IMR-90 (cell line): Measurements from ENCODE around the gene DAAM1. TPM values are rescaled to one million over a fixed set of nuclear protein-coding genes. Genes with fewer than 3 reads are reported as not detected.

Experiments
- ATAC-seq: fragments of 200-7000 bp; cut with Tn5 transposase; 2 replicates; pipeline ENCODE4 v1.9.1; 2020; ENCODE audit warnings: low read depth, mild to moderate bottlenecking, moderate library complexity
- BruUV-seq: library from RNA; stranded (reverse); fragments of 400-500 nt; replicated peaks from 2 replicates; lab custom pipeline; 2021; lab: Mats Ljungman, UMichigan
- CTCF ChIA-PET: fragments of 300-600 bp; formaldehyde crosslinking; extraction: SDS; loops from one replicate; lab custom pipeline; 2021; ENCODE audit warnings: antibody characterized with exemption; lab: Yijun Ruan, JAX
- POLR2A ChIA-PET: fragments of 300-600 bp; sonication (Branson Sonifier 250); formaldehyde crosslinking; loops from one replicate; lab custom pipeline; 2022; ENCODE audit warnings: antibody characterized with exemption; ENCODE audit not compliant: unreplicated experiment; lab: Charles Lee
- DNase-seq: peaks from one replicate; pipeline ENCODE4 v3.0.0; 2013
- H2AFZ ChIP-seq: replicated peaks from 2 replicates; pipeline ENCODE3; 2013; ENCODE audit warnings: low read length, mild to moderate bottlenecking; ENCODE audit not compliant: poor library complexity
- H2AK5ac ChIP-seq: 2 replicates; pipeline ENCODE4 v1.6.1; 2013; ENCODE audit warnings: low read depth, low read length, inconsistent platforms
- H2AK9ac ChIP-seq: replicated peaks from 2 replicates; pipeline ENCODE3; 2013; ENCODE audit warnings: mild to moderate bottlenecking, low read depth, low read length, moderate library complexity; ENCODE audit not compliant: poor library complexity
- H2BK120ac ChIP-seq: 2 replicates; pipeline ENCODE4 v1.6.1; 2013; ENCODE audit warnings: low read depth, low read length, inconsistent platforms
- H2BK15ac ChIP-seq: 3 replicates; pipeline ENCODE4 v1.6.1; 2013; ENCODE audit warnings: low read depth, low read length, inconsistent platforms
- H2BK20ac ChIP-seq: 2 replicates; pipeline ENCODE4 v1.6.1; 2013; ENCODE audit warnings: low read depth, mild to moderate bottlenecking, inconsistent platforms, low read length, moderate library complexity
- H2BK5ac ChIP-seq: 2 replicates; pipeline ENCODE4 v1.6.1; 2013; ENCODE audit warnings: mild to moderate bottlenecking, low read depth, low read length, inconsistent platforms; ENCODE audit not compliant: poor library complexity, severe bottlenecking
- H3K14ac ChIP-seq: replicated peaks from 2 replicates; pipeline ENCODE4 v1.6.1; 2013; ENCODE audit warnings: low read depth, low read length, inconsistent platforms
- H3K18ac ChIP-seq: 2 replicates; pipeline ENCODE4 v1.6.1; 2013; ENCODE audit warnings: low read depth, low read length, control low read depth
- H3K23ac ChIP-seq: 2 replicates; pipeline ENCODE4 v1.6.1; 2013; ENCODE audit warnings: low read depth, low read length, inconsistent platforms
- H3K27ac ChIP-seq: 2 replicates; pipeline ENCODE4 v1.5.1; 2013; ENCODE audit warnings: mild to moderate bottlenecking, control low read depth, low read length; ENCODE audit not compliant: insufficient read depth
- H3K27me3 ChIP-seq: 2 replicates; pipeline ENCODE4 v1.6.1; 2013; ENCODE audit warnings: low read length; ENCODE audit not compliant: control insufficient read depth, insufficient read depth
- H3K36me3 ChIP-seq: 2 replicates; pipeline ENCODE4 v1.6.1; 2013; ENCODE audit warnings: low read length, mixed read lengths; ENCODE audit not compliant: control insufficient read depth, insufficient read depth
- H3K4ac ChIP-seq: 2 replicates; pipeline ENCODE4 v1.6.1; 2013; ENCODE audit warnings: low read depth, low read length, inconsistent platforms
- H3K4me1 ChIP-seq: 2 replicates; pipeline ENCODE4 v1.6.1; 2013; ENCODE audit warnings: low read length, mixed read lengths; ENCODE audit not compliant: control insufficient read depth, insufficient read depth
- H3K4me2 ChIP-seq: 2 replicates; pipeline ENCODE4 v1.6.1; 2013; ENCODE audit warnings: low read depth, mild to moderate bottlenecking, control low read depth, low read length, moderate library complexity
- H3K4me3 ChIP-seq: 2 replicates; pipeline ENCODE4 v1.5.1; 2013; ENCODE audit warnings: low read depth, mild to moderate bottlenecking, control low read depth, low read length, moderate library complexity; ENCODE audit not compliant: insufficient read depth
- H3K56ac ChIP-seq: 2 replicates; pipeline ENCODE4 v1.6.1; 2013; ENCODE audit warnings: low read length, inconsistent platforms; ENCODE audit not compliant: insufficient read depth; ENCODE audit errors: extremely low read depth
- H3K79me1 ChIP-seq, 2 experiments: 2 replicates each; pipeline ENCODE4 v1.6.1; 2013; ENCODE audit warnings: low read length in 2 of 2, inconsistent platforms in 1 of 2, low read depth in 1 of 2
- H3K9ac ChIP-seq: 2 replicates; pipeline ENCODE4 v1.6.1; 2013; ENCODE audit warnings: low read depth, low read length, control low read depth
- H3K9me1 ChIP-seq: 2 replicates; pipeline ENCODE4 v1.6.1; 2013; ENCODE audit warnings: low read length, inconsistent platforms; ENCODE audit not compliant: insufficient read depth
- H3K9me3 ChIP-seq: 2 replicates; pipeline ENCODE4 v1.6.1; 2013; ENCODE audit warnings: low read length; ENCODE audit not compliant: control insufficient read depth, insufficient read depth
- H4K20me1 ChIP-seq: 2 replicates; pipeline ENCODE4 v1.6.1; 2013; ENCODE audit warnings: low read length, inconsistent platforms; ENCODE audit not compliant: insufficient read depth
- H4K5ac ChIP-seq: 2 replicates; pipeline ENCODE4 v1.6.1; 2013; ENCODE audit warnings: mild to moderate bottlenecking, low read depth, low read length, control low read depth
- H4K8ac ChIP-seq, 2 experiments: 2 replicates each; pipeline ENCODE4 v1.6.1; 2013; ENCODE audit warnings: low read depth in 2 of 2, low read length in 2 of 2, control low read depth in 1 of 2, inconsistent platforms in 1 of 2
- H4K91ac ChIP-seq: 2 replicates; pipeline ENCODE4 v1.6.1; 2013; ENCODE audit warnings: low read depth, low read length, inconsistent platforms; ENCODE audit not compliant: insufficient read depth
- BHLHE40 ChIP-seq: fragments of 150-350 bp; IDR thresholded peaks from 2 replicates; pipeline ENCODE4 v1.6.1; 2016; ENCODE audit warnings: mild to moderate bottlenecking, low read depth, low read length
- CEBPB ChIP-seq: IDR thresholded peaks from 2 replicates; pipeline ENCODE4 v1.6.1; 2012; ENCODE audit warnings: low read depth, low read length, improper control_type of control experiment
- FOS ChIP-seq: fragments of 150-350 bp; IDR thresholded peaks from 2 replicates; pipeline ENCODE4 v1.6.1; 2016; ENCODE audit warnings: low read depth, low read length
- MAFK ChIP-seq: IDR thresholded peaks from 2 replicates; pipeline ENCODE4 v1.6.1; 2012; ENCODE audit warnings: low read depth, low read length, improper control_type of control experiment
- MAZ ChIP-seq: IDR thresholded peaks from 2 replicates; pipeline ENCODE4 v1.6.1; 2012; ENCODE audit warnings: low read depth, mild to moderate bottlenecking, low read length, improper control_type of control experiment, moderate library complexity, borderline replicate concordance
- MXI1 ChIP-seq: IDR thresholded peaks from 2 replicates; pipeline ENCODE4 v1.6.1; 2012; ENCODE audit warnings: low read depth, mild to moderate bottlenecking, low read length, moderate library complexity, borderline replicate concordance
- NFE2L2 ChIP-seq: fragments of 150-350 bp; IDR thresholded peaks from 2 replicates; pipeline ENCODE4 v1.6.1; 2016; ENCODE audit warnings: low read depth, mild to moderate bottlenecking, low read length
- POLR2A ChIP-seq: IDR thresholded peaks from 2 replicates; pipeline ENCODE4 v1.6.1; 2012; ENCODE audit warnings: mild to moderate bottlenecking, low read depth, low read length
- whole genome bisulfite sequencing, 2 experiments: methylation state at CpG; one replicate each; pipeline versions ENCODE4 v1.1.5 to v1.1.7; 2013; ENCODE audit warnings: missing lambda C conversion rate in 2 of 2; ENCODE audit not compliant: insufficient read length in 1 of 2; ENCODE audit errors: extremely low coverage in 2 of 2; 5-methylcytosine and 5-hydroxymethylcytosine counted together
- dilution Hi-C: fragments of 300-500 bp; cut with HindIII; formaldehyde crosslinking; loops from one replicate; pipeline ENCODE4 v1.14.3; 2018; ENCODE audit warnings: low sequenced_read_pairs; ENCODE audit not compliant: unreplicated experiment
- in situ Hi-C: fragments of 300-500 bp; cut with MboI; formaldehyde crosslinking; loops from 3 replicates; pipeline ENCODE4 v1.14.3; 2019; ENCODE audit warnings: low sequenced_read_pairs, inconsistent platforms, mixed read lengths
- intact Hi-C: fragments of 100-400 bp; cut with micrococcal nuclease; formaldehyde crosslinking; loops from 2 replicates; pipeline ENCODE4 v1.10.0; 2022
- polyA plus RNA-seq, 3 experiments: library from polyadenylated mRNA; depleted of rRNA; stranded (reverse); fragments of >200 nt; gene quantifications; 2 replicates each; pipeline ENCODE4 v1.2.3, GENCODE V29; 2012; ENCODE audit warnings: low replicate concordance in 1 of 3
- total RNA-seq: library from RNA; depleted of rRNA; stranded (reverse); fragments of >200 nt; gene quantifications from 2 replicates; pipeline ENCODE4 v1.2.3, GENCODE V29; 2012
- TF ChIP-seq, protein P1 (sequence below): fragments of 150-350 bp; IDR thresholded peaks from 2 replicates; pipeline ENCODE4 v1.6.1; 2017; ENCODE audit warnings: mild to moderate bottlenecking, antibody characterized with exemption, low read length, low read depth

Gene DAAM1
- total and polyA plus RNA-seq, 2 of the 4 experiments (the other 2 are of a cell fraction), result 4.8 to 5.4 TPM

DNA sequence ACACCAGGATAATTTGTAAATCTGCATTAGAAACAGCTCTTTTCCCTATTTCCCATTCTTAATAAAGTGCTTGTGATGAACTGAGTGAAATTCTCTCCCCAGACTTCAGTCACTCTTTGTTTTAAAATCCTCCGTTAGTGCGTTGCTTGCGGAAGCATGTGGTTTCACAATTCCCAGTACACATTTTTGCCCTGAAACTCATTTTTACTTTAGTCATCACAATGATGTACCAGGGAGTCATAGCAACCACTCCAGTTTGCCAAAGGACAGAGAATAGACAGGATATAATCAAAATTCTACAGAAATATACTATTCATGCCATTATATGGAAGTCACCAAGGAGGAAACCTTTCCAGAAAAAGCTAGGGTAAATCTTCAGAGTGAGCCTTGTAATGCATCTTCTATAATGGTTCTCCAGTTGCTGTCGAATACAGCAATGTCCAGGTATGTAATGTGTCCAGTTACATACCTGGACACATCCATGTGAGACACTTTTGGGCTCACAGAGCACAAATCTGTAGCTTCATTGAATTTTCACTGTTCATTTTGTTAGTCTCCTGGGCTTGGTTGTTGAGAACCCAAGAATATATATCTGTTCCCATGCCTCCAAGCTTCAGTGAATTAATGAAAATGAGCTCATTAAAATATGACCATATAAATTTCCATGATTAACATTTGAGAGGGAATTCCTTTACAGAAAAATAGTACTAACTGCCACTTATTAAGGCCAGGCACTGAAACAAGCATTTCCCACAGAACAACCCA lies 219.0 kb downstream of the DAAM1 start:
- WGBS, 2 experiments, result no CpG with 5 or more reads among the region's 4 CpGs
- no peak overlapping the region for H2AFZ ChIP-seq
- H2BK15ac ChIP-seq, result 0 out of 3 replicates have a peak overlapping the region, but pooled peaks have one; percentile 34
- H3K9ac ChIP-seq, result no peak overlapping the region; the same call in 1 of the 2 replicates
- peak overlapping the region; percentile 43; the same call in 1 of the 2 replicates for H3K27ac ChIP-seq
- H2AK9ac ChIP-seq, result no peak overlapping the region
- no peak overlapping the region; the same call in 1 of the 2 replicates for H3K14ac ChIP-seq
- DNase-seq (peak; percentile 97), ATAC-seq (peak; percentile 90)
- H3K36me3 ChIP-seq, result no peaks in the 10 kb centered on the region
- H2AK5ac ChIP-seq, result peak overlapping the region; percentile 48; the same call in 1 of the 2 replicates
- peak; percentile 97 for TF ChIP-seq CEBPB
- peak; percentile 81 for TF ChIP-seq FOS
- peak; percentile 81 for TF ChIP-seq MAFK
- no peak for TF ChIP-seq NFE2L2
- no peak for TF ChIP-seq MAZ
- peak; percentile 78 for TF ChIP-seq MXI1
- peak; percentile 54; the same call in 1 of the 2 replicates for TF ChIP-seq POLR2A
- TF ChIP-seq BHLHE40, result peak; percentile 45
- TF ChIP-seq, protein P1, sequence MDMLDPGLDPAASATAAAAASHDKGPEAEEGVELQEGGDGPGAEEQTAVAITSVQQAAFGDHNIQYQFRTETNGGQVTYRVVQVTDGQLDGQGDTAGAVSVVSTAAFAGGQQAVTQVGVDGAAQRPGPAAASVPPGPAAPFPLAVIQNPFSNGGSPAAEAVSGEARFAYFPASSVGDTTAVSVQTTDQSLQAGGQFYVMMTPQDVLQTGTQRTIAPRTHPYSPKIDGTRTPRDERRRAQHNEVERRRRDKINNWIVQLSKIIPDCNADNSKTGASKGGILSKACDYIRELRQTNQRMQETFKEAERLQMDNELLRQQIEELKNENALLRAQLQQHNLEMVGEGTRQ, result no peak
- intact Hi-C loops (no loop called here), dilution Hi-C loops (no loop called here), in situ Hi-C loops (no loop called here)
- POLR2A ChIA-PET, result no interaction called here
- H3K23ac ChIP-seq, result peak overlapping the region; percentile 36; the same call in 1 of the 2 replicates
- peak overlapping the region; percentile 87; the same call in 1 of the 2 replicates for H3K18ac ChIP-seq
- H4K91ac ChIP-seq, result 0 out of 2 replicates have a peak overlapping the region, but pooled peaks have one; percentile 15
- H3K79me1 ChIP-seq, result no peaks in the 10 kb centered on the region
- no peak overlapping the region for H3K4me3 ChIP-seq
- H3K9me3 ChIP-seq, result peaks cover 3% of the 10 kb centered on the region; the same call in 1 of the 2 replicates
- H2BK5ac ChIP-seq, result peak overlapping the region; percentile 89
- CTCF ChIA-PET, result interaction anchor here (0.5 to 1.2 kb wide), 4 partner anchors 17 to 206 kb away, joined by 3 read pairs; no protein-coding TSS in a partner anchor
- peak overlapping the region; percentile 52; the same call in 1 of the 2 replicates for H4K5ac ChIP-seq
- BruUV-seq, result no TSS peak
- no peaks in the 10 kb centered on the region; the same call in 1 of the 2 replicates for H4K20me1 ChIP-seq
- peaks cover 8% of the 10 kb centered on the region for H3K4me1 ChIP-seq
- peak overlapping the region; percentile 54; the same call in 1 of the 2 replicates for H2BK120ac ChIP-seq
- peak overlapping the region in 1 of 2 experiments; percentile 52; a peak in 1 of 4 replicates for H4K8ac ChIP-seq
- H3K4me2 ChIP-seq, result peak overlapping the region; percentile 77; the same call in 1 of the 2 replicates
- H3K9me1 ChIP-seq, result peaks cover 2% of the 10 kb centered on the region; the same call in 1 of the 2 replicates
- peak overlapping the region; percentile 58; the same call in 1 of the 2 replicates for H2BK20ac ChIP-seq
- peak overlapping the region; percentile 26; the same call in 1 of the 2 replicates for H3K4ac ChIP-seq
- H3K56ac ChIP-seq, result peak overlapping the region; percentile 35; the same call in 1 of the 2 replicates
- H3K27me3 ChIP-seq, result no peaks in the 10 kb centered on the region
